Stimulated activated CD8-positive, alpha-beta memory T cell treated with anti-CD3 and anti-CD28 coated beads, Interleukin-4, amount 100 ng/mL, for 4 hours (primary cell): ENCODE measurements around the gene SCYL2.
"Not testable (repeated sequence)": the region's sequence is repeated elsewhere in the genome, so short reads cannot be mapped to it uniquely, and the experiment has no call there.

ENCODE experiments used
- DNase-seq, 2 donors: peaks; one replicate each; pipeline ENCODE4 v3.0.0-alpha.2; 2020; ENCODE audit warnings: low read depth in 2 of 2, low spot score in 1 of 2

Gene SCYL2

DNA sequence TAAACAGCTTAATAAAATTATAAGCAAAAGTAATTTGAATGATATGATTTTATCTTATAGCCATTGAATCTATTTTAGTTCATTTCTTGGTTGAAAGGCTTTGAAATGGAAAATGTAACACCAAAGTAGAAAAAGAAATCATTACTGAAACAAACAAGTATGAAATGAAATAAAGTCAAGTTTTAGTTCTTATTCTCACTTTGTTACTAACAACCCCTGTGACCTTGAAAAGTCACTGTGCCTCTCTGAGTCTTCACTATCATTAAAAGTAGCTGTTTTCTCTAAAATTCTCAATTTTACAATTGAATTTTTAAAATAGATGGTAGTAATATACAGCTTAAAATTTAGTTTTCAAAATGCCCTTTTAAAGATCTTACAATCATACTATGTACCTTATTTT, 57.5 kb downstream of the SCYL2 start:
- DNase-seq: no peak

DNA sequence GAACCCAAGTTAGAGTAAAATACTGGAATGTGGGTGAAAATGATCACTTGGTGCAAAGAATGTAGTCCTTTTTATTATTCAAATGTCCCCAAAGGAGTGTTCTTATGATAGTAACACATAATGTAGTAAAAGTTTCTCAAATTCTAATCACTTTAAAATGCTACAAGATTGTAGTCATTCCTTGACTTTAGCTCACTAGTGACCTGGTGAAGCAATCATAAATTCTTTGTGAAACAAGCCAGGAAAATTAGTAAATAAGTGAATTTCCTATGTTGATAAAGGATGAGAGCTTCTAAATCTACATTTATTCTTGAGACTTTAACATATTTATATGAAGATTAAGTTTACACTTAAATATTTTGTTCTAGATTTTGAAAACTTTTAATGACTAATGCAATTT, 59.2 kb downstream of the SCYL2 start:
- DNase-seq: no peak

DNA sequence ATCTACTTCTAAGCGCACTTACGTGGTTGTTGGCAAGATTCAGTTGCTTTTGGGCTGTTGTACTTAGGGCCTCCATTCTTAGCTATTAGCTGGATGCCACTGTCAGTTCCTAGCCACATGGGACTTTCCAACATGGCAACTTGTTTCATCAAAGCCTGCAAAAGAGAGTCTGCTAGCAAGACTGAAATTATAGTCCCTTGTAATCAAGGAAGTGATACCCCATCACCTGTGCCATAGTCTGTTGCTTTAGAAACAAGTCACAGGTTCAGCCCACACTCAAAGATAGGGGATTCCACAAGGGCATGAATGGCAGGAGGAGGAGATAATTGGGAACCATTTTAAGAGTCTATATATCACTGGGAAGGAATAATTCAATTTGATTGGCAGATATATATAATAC, 62.8 kb downstream of the SCYL2 start:
- DNase-seq: no peak

DNA sequence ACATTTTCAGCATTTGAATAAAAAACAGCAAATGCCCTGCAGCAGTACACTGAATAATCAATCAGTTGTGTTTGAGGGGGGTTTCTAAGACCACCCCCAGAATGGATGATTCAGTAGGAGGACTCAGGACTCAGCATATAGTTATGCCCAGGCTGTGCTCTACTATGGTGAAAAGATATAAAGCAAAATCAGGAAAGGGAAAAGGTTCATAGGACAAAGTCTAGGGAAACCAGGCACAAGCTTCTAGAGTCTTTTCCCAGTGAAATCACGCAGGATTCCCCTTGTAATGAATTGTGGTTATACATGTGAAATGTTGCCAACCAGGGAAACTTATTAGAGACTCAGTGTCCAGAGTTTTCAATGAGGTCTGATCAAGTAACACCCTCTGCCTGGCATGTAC, 64.9 kb downstream of the SCYL2 start:
- no peak for DNase-seq

DNA sequence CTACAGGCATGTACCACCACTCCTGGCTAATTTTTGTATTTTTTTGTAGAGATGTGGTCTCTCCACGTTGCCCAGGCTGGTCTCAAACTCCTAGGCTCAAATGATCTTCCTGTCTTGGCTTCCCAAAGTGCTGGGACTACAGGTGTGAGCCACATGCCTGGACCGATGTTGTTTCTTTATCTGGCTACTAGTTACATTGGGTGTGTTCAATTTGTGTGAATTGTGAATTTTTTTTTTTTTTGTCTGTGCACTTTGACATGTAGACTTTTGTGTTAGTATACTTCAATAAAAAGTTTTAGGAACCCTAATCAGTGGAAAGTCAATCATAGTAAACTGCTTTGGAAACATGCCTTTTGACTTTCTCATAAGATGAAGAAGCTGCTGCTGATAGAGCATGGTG, 65.9 kb downstream of the SCYL2 start:
- no peak for DNase-seq

DNA sequence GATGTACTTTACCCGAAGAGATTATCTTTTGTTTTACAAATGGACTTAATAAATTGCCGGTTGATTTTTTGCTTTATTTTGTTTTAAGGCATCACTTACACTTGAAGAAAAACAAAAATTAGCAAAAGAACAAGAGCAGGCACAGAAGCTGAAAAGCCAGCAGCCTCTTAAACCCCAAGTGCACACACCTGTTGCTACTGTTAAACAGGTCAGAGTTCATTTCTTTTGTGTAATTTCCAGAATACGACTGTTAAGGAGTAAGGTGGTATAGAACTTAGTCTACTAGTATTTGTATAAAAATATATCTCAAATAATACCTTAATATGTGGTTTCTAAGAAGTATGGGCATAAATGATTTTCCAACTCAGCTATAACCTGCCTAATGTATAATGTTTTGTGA, 70.3 kb downstream of the SCYL2 start:
- no peak for DNase-seq

DNA sequence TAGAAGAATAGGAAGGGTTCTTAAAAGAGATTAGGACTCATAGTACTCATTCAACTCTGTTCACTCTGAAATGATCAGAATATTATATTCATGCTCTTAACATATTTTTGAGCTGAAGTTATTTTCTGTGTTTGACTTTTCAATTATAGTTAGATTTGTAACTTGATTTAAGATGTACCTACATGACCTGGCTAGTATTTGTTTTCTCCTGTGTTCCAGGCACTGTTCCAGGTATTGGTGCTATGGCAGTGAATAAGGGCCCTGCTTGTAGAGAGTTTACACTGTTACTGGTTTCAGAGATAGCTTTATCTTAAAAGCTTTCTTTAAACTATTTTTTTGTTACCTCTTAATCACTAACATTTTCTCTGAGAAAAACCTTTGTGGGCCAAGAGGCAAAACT, 70.8 kb downstream of the SCYL2 start:
- no peak for DNase-seq

DNA sequence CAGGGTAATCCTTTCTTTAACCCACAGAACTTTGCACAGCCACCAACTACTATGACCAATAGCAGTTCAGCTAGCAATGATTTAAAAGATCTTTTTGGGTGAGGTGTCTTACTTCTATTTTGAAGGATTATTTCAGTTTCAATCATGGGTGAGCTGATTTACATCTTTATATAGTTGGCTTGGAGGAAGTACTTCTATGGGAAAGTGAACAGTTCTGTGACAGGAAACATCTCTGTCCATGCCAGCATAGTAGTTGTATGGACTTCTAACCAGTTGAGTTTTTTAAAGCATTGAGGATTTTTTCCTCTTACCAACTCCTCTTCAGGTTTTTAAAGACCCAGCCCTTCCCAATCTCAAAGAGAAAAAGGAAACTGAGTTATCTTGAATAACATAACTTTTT, 72.1 kb downstream of the SCYL2 start:
- no peak for DNase-seq

DNA sequence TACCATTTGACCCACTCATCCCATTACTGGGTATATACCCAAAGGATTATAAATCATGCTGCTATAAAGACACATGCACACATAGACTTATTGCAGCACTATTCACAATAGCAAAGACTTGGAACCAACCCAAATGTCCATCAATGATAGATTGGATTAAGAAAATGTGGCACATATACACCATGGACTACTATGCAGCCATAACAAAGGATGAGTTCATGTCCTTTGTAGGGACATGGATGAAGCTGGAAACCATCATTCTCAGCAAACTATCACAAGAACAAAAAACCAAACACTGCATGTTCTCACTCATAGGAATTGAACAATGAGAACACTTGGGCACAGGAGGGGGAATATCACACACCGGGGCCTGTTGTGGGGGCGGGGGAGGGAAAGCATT, 75.9 kb downstream of the SCYL2 start:
- not testable (repeated sequence) for DNase-seq

DNA sequence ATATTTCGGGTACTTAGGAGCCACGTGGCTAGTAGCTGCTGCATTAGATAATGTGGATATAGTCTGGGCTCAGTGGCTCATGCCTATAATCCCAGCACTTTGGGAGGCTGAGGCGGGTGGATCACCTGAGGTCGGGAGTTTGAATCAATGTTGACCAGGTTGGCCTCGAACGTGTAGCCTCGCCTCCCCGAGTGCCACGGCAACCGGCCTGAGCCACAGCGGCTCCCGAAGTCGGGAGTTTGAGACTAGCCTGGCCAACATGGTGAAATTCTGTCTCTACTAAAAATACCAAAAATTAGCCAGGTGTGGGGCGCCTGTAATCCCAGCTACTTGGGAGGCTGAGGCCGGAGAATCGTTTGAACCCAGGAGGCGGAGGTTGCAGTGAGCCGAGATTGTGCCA, 77.4 kb downstream of the SCYL2 start:
- DNase-seq: not testable (repeated sequence)

DNA sequence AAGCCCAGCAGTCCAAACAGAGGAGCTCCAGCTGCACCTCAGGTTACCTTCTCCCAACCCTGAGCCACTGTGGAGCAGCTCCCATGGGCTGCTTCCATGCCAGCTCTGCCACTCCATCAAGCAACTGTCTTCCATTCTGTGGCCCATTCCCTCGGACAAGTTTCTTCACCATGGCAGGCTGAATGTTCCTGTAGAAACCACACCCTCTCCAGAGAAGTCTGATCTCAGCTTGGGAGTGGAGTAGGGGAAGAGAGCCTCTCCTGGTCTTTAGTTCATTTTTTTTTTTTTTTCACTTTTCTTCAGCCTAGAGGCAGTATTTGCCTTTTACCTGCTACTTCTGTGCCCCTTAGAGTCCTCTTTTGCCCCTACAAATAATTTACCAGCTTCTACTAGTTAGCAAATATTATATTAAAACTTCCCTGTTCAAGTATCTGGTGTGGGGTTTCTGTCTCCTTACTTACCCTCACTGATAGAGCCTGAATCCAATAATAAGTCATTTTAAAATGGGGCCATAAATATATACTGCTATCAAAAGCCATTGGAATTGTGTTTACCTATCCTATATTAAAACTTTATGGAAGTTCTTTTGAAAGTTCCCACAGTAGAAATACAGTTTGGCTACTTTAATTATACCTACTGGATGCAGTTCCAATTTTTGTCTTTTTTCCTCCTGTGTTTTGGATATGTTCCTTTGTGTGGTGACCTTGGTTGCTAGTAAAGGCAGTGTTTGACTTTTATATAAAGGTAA, 78.2 kb downstream of the SCYL2 start:
- DNase-seq: no peak

DNA sequence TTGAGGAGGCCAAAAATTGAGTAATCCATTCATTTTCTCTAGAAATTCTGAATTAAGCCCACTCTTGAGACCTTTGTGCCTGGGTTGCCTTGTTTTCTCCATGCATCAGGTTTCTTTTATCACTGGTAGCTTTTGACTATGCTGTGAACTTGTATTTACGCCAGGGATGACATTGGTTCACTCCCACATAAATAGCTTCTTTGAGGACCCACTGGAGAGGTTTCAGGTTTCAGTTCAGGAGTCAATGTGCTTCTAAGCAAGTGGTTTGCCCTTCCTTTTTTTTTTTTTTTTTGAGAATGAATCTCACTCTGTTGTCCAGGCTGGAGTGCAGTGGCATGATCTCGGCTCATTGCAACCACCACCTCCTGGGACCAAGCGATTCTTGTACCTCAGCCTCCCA, 79.7 kb downstream of the SCYL2 start:
- DNase-seq: no peak

DNA sequence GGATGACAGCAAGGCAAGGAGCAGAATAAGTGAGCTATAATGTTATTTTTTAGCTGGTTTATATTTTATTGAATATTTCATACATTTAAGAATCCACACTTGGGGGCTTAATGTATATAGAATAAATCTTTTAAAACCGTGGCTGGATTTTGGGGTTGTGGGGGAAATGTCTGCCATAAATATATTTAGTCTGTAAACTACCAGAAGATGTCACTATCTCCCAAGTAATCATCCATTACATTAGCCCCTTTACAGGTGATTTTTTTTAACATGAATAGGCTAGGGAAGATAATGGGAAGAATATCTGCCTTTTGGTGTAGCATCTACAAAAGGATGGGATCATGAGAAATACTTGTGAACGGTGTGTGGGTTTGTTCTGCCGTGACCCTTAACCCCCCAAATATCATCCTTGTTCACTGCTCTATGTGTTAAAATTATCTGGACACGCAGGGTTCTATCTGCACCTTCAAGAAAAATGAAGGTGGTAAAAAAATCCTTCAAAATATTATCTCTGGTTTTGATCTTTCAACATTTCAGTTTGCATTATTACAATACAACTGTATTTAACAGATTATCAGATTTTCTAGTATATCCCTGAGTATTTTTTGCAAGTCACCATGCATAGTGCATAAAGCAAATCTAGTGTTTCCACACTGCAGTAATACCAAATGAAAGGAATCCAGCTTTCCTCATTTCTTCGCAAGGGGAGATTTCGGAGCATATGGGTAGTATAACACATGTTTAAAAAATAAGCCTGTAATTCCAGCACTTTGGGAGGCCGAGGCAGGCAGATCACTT, 81.9 kb downstream of the SCYL2 start:
- DNase-seq: no peak

DNA sequence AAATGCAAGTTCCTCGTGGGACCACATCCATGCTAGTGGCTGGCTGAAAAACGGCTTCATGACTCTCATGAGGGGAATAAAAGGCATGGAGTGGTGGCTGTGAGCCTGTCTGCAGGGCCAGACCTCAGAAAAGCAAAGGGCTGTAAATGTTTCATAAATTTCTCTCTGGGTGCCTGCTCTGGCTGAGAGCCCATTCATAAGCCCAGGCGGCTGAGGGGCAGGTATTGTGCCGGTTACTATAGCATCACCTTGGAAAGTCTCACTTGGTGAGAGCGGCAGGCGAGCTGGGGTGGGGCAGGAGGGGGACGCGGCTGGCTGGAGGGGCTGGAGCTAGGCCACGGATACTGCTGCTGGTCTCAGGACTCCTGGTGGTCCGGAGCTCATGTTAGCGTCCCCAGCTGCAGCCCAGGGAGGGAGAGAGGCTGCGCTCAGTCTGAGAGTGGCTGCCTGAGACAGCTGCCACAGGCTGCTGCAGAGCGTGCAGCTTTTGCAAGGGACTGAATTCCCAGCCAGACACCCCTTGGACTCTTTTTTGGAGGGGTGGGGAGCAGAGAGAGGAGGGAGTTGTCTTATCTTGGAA, 89.8 kb downstream of the SCYL2 start, which contains the start of gene SLC17A8:
TSS of gene SLC17A8 (plus strand) at position 431 of the 580 bp plus-strand sequence. CDS start 318 bp downstream, outside the sequence.
- no peak for DNase-seq

DNA sequence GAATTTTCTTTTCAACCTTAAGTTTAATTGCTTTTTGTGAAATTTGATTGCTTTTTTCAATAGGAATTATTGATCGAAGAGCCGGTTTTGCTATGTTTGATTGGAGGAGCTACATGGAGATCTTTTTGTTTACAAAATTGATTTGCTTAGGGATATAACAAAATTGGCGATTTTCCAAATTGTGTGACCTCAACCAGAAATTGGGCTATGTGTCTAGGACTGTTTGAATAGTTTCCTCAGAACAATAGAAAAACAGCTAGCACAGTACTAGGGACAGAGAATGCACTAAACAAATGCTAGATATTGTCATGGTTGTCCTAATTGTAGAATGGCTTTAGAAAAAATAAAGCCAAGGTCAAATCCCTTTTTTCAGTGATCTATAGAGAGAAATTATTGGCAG, 92.3 kb downstream of the SCYL2 start:
- DNase-seq: no peak

DNA sequence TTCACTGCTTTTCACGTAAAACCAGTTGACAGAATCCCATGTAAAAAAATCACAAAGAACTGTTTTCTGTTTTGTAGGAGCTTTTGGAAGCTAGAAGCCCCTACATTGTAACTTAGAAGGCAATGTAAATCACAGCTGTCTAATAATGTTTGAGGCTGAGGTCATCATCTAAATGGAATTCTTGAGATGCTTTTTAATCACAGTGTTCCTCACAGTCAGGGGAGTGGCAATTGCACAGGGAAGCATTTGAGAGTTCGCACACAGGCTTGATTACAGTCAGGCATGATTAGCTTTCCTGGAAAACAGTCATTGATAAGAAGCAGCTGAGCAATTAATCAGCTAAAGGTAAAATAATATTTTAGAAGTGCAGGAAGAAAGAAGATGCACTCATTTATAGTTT, 92.8 kb downstream of the SCYL2 start:
- no peak for DNase-seq

DNA sequence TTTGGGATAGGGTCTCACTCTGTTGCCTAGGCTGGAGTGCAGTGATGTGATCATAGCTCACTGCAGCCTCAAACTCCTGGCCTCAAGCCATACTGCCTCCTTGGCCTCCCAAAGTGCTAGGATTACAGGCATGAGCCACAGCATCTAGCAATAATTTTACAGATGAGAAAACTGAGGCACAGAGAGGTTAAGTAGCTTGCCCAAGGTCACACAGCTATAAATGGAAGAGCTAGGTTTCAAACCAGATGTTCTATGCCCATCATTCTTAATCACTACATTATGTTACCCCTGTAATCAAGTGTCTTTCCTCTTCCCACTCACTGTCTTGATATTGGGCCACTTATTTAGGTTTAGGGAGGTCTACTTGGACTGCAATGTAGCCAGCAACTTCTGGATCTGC, 93.5 kb downstream of the SCYL2 start:
- DNase-seq: no peak

DNA sequence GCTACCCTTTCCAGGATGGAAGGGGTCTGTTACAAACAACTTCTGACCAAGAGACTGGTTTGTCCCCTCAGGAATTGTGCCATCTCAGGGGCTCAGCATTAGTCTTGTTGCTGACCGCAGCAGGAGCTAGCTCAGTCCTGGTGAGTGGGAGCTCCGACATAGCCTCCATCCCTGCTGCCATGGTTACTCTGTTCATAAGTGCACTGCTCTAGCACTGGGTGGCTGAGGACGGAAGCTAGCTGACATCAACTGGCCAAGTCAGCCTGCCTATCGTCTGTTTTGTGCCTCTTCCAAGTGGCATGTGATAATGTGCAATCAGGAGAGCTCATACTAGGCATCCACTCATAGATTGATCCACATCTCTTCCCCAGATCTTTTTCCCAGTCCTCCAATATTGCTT, 97.3 kb downstream of the SCYL2 start:
- DNase-seq: no peak

DNA sequence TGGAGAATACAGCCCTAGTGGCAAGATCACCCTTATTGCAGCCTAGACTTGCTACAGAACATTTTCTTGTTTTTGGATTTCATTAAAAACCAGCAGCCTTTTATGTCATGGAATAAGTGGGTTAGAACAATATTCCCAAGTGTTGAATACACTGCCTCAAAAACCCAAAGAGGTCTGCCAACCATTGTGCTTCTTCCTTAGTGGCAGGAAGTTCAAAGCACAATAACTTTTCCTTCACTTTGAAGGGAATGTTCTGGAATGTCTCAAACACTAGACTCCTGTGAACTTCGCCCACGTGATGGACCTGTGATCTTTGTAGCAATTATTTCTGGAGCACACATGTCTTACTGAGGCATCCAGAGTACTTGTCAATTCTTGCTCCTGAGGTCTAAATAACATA, 98.4 kb downstream of the SCYL2 start:
- no peak for DNase-seq

DNA sequence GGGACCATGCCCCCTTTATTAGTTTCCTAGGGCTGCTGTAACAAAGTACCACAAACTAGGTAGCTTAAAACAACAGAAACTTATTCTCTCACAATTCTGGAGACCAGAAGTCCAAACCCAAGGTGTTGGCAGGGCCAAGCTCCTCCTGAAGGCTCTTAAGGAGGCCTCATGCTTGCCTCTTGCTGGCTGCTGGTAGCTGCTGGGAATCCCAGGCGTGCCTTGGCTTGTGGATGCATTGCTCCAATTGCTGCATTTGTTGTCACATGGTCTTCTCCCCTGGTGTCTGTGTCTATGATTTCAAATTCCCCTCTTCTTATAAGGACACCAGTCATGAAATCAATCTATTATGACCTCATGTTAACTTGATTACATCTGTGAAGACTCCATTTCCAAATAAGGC, 101.1 kb downstream of the SCYL2 start:
- no peak for DNase-seq

DNA sequence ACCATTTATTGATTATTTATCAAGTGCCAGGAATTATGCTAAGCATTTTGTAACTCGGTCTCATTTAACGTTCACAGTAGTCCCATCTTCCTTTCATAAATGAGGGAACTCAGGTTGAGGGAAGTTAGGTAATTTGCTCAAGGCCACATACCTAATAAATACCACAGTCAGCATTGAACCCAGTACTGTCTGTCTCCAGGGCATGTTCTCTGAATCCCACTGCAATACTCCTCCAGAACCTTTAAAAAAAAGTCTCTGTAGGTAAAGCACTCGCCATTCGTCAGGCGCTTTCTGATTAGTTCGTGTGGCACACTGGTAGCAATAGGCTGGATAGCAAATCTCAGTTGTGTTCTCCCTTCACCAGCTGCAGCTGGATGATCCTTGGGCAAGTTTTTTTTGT, 104.2 kb downstream of the SCYL2 start:
- no peak for DNase-seq
